ENCODE data around the gene ICE1.

DNA sequence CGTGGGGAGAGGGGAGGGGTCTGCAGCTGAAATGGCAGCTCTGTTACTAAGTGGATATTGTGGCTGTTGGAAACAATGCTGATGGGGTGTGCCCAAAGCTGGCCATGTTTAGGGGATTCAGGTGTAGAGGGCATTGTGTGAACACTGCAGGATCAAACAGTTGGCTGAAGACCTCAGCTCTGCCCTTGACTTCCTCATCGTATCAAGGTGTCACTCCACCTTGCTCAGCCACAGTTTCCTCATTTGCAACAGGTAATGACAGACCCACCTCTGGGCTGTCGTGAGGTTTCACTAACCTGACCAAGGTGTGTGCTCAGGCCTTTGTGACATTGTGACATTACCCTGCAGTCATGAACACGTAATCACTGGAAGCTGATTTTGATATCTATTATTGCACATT, 111.9 kb downstream of the ICE1 start:
- TF ChIP-seq POLR2AphosphoS5 (IDR thresholded peaks at IDR 0.05) (no peak), POLR2A (IDR thresholded peaks at IDR 0.05) (no peak)

All from transverse colon (tissue), 3 donors.